DMS 273 (cell line): ENCODE results near the gene GRK5.

Experiments used
- DNase-seq: peaks from one replicate; lab custom pipeline; 2025; ENCODE audit not compliant: unreplicated experiment; lab: John Stamatoyannopoulos, UW

Gene GRK5

GRCh38 chr10:119396709-119397071 lies 189.3 kb downstream of the GRK5 start:
- no peak for DNase-seq

- no peak for DNase-seq
These were observed 190.0 kb downstream of the GRK5 start for GRCh38 chr10:119397416-119397815.

- DNase-seq, result peak; percentile 61
These were observed 191.6 kb downstream of the GRK5 start for GRCh38 chr10:119398996-119399395.

- DNase-seq, result no peak
These were observed 192.1 kb downstream of the GRK5 start for GRCh38 chr10:119399466-119399865.

- DNase-seq, result no peak
These were observed 194.5 kb downstream of the GRK5 start for GRCh38 chr10:119401671-119402395.

GRCh38 chr10:119403921-119404320 lies 196.6 kb downstream of the GRK5 start:
- DNase-seq, result no peak

GRCh38 chr10:119404719-119405519 lies 197.5 kb downstream of the GRK5 start:
- no peak for DNase-seq

GRCh38 chr10:119405520-119405807 lies 198.1 kb downstream of the GRK5 start:
- DNase-seq, result no peak

GRCh38 chr10:119406137-119406536 lies 198.8 kb downstream of the GRK5 start:
- DNase-seq, result no peak

GRCh38 chr10:119406601-119407253 lies 199.4 kb downstream of the GRK5 start:
- no peak for DNase-seq

GRCh38 chr10:119407254-119407777 lies 199.9 kb downstream of the GRK5 start:
- no peak for DNase-seq

GRCh38 chr10:119408072-119408471 lies 200.7 kb downstream of the GRK5 start:
- DNase-seq, result no peak

- no peak for DNase-seq
These were observed 201.6 kb downstream of the GRK5 start for GRCh38 chr10:119408969-119409371.

- no peak for DNase-seq
These were observed 202.0 kb downstream of the GRK5 start for GRCh38 chr10:119409385-119409784.

GRCh38 chr10:119409906-119410305 lies 202.5 kb downstream of the GRK5 start:
- DNase-seq, result no peak

- DNase-seq, result no peak
These were observed 203.2 kb downstream of the GRK5 start for GRCh38 chr10:119410361-119411116.

GRCh38 chr10:119412244-119413092 lies 205.1 kb downstream of the GRK5 start:
- DNase-seq, result peak; percentile 71

- DNase-seq, result no peak
These were observed 205.7 kb downstream of the GRK5 start for GRCh38 chr10:119413093-119413453.

- no peak for DNase-seq
These were observed 206.2 kb downstream of the GRK5 start for GRCh38 chr10:119413471-119414080.

GRCh38 chr10:119414081-119414611 lies 206.8 kb downstream of the GRK5 start:
- DNase-seq, result no peak
